ENCODE results near the gene MADCAM1.

Gene MADCAM1

DNA sequence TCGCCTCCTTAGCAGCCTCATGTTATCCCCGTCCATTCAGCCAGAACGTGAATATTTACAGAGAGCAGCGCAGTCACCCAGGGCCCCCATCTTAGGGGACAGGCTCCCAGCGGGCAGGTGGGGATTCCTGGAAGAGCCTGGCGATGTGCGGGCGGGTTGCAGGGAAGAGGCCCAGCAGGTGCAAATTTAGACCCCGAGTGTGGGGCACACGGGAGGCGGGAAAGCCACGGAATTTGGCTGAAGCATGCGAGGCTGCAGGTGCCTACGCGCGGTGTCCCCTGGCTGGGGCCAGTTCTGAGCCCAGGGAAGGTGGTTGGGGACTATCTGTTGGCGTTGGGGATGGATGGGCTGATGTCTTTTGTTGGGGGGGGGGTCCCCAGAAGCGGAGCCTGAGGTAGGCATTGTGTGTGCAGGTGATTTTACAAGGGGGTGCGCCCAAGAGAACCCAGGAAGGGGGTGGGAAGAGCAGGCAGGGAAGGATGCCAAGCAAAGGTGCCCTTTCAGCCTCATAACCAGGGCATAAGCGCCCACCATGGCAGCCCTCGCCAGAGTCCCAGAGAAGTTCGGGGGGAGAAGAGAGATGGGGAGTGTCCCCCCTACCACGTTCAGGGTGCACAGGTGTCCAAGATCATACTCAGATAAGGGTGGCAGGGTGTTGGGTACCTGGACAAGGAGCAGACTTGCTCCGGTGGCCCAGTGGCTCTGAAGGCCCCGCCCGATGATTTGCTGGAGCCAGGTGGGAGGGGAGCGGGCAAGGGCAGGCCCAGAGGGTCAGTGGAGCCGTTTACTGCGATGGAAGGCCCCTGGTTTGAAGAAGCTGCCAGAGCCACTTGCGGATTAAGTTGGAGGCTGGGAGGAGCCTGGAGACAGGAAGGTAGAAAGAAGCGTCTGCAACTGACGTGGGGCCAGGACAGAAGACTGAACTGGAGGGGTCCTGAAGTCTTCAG lies 12.2 kb downstream of the MADCAM1 start:
- no peak for DNase-seq

DNA sequence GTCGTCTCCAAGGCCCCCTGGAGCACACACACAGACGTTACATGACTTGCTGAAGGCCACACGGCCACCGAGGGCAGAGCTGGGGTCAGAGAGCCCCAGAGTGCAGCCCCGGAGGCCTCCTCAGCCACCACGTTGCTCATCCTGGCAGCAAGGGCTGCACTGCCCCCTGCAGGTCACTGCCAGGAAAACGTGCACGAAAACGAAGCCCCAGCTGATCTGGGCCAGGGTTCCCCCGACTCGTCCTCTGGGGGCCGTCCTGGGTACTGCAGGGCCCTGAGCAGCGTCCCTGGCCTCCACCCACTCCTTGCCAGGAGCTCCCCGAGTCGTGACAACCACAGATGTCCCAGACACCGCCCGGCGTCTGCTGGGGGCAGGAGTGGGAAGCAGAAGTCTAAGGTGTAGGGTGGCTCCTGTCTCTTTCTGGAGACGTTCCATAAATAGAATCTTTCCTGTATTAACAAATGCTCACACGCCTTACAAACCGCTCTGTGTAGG lies 14.4 kb downstream of the MADCAM1 start:
- DNase-seq = peak; percentile 93

DNA sequence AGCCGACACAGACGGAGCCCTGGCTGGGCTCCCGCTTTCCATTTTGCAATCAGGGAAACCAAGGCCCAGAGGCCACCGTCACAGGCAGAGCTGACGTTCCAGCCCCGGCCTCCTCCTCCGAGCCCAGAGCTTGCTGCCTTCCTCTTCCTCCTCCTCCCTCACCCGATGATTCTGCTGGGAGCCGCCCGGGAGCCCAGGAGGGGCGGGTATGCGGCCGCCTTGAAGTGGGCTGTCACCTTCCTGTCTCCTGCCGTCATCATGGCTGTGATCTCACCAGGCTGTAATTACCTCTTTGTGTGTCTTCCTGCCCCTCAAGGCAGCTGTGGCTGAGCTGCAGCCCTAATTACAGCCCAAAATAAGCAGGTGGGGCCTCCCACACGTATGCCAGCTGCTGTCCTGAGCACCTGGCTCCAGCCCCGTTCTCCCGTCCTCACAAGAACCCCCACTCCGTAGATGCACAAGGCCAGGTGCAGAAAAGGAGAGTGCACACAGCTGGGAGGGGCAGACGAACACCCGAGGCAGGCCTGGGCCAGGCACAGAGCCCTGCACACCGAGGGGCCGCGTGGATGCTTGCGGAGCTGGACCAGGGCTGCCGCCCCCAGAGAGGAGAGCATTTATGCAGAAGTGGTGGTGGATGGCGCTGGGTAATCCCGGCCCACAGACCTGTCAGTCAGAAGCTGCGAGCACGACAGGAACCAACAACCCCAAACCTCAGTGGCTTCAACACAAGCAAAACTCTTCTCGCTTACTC lies 15.0 kb downstream of the MADCAM1 start:
- DNase-seq = peak; percentile 86

DNA sequence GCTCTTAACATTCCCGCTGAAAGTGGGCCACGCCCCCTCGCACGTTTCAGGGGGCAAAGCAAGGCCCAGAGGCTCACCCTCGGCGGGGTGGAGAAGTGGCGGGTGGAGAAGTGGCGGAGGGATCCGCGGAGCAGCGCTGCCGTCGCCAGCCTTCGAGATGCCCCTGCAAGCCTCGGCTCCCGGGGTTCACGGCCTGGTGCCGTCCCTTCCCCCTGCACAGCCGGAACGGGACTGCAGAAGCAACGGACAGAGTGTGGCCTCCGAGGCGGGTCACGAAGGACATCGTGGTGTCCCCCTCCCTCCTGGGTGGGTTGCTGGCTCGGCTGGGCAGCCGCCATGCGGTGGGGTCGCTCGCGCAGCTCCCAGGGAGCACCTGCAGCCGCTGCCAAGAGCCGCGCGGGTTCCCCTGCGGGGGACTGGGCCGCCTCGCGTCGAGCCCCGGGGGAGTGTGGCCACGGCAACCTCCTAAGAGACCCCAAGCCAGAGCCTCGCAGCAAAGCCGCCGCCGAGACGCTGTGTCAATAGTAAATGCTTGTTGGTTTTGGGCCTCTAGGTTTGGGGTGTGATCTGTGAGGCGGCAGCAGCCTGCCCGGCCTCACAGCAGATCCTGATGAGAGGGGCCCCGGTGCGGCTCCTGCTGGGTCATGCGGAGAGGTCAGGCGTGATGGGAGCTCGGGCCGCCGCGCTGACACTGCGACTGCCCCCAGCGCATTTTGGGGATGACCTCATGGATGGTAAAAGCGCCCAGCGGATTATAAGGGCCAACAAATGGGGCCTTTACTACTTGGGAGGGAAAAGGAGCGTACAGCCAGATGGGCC lies 16.5 kb downstream of the MADCAM1 start:
- no peak for DNase-seq

DNA sequence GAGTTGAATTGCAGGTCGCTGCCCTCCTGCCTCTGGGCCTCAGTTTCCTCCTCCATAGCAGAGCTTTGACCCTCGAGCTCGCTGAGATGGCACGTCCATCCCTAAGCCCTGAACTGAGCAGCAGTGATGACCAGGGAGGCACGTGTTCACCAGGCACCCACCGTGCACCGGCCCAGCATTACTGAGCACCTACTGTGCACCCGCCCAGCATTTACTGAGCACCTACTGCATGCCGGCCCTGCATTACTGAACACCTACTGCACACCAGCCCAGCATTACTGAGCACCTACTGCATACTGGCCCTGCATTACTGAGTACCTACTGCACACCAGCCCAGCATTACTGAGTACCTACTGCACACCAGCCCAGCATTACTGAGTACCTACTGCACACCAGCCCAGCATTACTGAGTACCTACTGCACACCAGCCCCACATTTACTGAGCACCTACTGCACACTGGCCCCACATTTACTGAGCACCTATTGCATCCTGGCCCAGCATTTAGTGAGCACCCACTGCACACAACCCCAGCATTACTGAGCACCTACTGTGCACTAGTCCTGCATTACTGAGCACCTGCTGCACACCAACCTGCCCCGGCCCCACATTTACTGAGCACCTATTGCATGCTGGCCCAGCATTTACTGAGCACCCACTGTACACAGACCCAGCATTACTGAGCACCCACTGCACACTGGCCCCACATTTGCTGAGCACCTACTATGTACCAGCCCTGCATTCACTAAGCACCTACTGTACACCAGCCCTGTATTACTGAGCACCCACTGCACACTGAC lies 17.3 kb downstream of the MADCAM1 start:
- DNase-seq = no peak

DNA sequence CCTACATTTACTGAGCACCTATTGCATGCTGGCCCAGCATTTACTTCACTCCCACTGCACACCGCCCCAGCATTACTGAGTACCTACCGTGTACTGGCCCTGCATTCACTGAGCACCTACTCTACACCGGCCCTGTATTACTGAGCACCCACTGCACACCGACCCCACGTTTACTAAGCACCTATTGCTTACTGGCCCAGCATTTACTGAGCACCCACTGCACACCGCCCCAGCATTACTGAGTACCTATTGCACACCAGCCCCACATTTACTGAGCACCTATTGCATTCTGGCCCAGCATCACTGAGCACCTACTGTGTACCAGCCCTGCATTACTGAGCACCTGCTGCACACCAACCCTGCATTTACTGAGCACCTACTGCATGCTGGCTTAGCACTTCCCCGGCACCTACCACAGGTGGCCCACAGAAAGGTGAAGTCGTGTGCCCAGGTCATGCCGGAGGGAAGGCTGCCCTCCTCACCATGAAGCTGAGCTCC lies 17.9 kb downstream of the MADCAM1 start:
- DNase-seq = no peak

DNA sequence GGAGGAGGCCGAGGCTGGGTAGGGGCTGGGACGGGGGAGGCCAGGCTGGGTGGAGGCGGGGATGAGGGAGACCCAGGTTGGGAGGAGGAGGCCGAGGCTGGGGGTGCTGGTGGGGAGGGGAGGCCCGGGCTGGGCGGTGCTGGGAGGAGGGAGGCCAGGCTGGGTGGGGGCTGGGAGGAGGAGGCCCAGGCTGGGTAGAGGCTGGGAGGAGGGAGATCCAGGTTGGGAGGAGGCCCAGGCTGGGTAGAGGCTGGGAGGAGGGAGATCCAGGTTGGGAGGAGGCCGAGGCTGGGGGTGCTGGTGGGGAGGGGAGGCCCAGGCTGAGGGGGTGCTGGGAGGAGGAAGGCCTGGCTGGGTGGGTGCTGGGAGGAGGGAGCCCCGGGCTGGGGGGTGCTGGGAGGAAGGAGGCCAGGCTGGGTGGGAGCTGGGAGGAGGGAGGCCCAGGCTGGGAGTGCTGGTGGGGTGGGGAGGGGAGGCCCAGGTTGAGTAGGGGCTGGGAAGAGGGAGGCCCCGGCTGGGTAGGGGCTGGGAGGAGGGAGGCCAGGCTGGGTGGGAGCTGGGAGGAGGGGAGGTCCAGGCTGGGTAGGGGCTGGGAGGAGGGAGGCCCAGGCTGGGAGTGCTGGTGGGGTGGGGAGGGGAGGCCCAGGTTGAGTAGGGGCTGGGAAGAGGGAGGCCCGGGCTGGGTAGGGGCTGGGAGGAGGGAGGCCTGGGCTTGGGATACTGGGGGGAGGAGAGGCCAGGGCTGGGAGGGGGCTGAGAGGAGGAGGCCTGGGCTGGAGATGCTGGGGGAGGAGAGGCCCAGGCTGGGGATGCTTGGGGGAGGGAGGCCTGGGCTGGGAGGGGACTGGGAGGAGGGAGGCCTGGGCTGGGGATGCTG lies 21.7 kb downstream of the MADCAM1 start:
- DNase-seq = no peak

DNA sequence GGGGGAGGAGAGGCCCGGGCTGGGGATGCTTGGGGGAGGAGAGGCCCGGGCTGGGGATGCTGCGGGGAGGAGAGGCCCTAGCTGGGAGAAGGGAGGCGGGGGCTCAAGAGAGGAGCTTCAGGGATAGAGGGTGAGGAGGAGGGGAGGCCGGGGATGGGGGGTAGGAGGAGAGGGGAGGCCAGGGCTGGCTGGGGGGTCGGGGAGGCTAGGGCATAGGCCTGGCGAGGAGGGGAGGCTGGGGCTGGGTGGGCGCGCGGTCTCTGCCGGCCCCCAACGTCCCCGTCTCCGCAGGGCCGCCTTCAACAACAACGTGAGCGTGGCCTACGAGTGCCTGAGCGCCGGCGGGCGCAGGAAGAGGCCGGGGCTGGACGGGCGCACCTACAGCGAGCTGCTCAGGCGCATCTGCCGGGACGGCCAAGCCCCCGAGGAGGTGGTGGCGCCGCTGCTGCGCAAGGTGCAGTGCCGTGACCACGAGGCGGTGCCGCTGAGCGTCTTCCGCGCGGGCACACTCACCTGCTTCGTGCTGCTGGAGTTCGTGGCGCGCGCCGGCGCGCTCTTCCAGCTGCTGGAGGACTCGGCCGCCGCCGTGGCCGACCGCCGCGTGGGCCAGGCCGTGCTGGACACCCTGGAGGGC lies 22.4 kb downstream of the MADCAM1 start:
- DNase-seq = peak; percentile 73

DNA sequence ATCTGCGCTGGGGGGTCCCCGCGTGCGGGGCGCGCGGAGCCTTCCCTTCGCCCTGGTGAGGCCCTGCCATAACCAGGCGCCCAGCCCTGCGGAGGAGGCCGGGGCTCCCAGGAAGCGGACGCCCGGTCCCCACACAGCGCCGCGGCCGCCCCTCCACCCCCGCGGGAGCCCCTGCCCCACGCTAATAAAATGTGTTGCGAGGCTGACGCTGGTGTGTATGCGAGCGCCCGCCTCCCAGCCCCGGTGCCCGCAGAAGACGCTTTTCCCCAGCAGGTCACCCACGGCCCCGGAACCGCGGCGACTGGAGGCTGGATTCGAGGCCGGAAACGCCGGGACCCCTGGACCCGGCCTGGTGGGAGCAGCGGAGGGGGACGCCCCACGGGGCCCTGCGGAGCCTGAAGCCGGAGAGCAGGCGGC lies 23.2 kb downstream of the MADCAM1 start:
- DNase-seq = no peak

DNA sequence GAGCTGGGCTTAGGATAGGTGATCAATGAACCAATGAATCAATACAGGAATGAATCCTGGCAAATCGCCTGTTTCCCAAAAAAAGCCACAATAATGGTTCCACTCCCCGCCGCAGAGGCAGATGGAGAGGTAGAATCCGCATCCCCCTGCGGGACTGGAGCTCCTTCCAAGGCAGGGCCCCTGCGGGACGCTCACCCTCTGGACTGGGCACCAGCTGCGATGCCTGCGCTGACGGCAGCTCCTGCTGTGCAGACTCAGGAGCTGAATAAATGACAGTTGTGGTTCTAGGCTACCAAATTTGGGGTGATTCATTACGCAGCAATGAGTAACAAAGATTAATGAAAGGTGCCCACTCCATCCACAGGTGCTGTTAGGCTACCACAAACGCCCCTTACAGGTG lies 26.4 kb downstream of the MADCAM1 start:
- no peak for DNase-seq

DNA sequence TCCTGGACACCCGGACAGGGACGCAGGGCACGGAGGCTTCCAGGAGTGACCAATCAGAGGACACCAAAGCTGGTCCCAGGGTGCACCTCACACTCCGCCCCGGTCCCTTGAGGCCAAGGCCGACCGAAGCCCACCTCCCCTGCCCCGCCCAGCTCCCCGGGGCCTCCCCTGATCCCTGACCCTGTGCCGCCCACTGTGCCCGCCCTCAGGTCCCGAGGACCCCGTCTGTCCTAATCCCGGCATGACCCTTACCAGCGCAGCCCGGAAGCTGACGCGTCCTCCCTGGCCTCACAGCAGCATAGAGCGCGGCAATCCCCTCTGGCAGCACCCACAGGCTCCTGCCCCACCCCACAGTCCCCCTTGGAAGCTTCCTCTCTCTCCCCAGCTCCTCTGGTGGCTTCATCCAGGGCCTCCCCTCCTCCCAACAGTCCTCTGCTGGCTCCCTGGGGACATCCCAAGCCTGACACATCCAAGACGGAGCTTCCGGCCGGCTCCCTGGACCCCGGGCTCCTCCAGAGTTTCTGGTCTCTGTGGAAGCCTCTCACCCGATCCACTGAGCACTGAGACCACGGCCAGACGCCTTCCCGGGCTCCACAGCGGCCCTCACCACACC lies 27.9 kb downstream of the MADCAM1 start:
- no peak for DNase-seq

DNA sequence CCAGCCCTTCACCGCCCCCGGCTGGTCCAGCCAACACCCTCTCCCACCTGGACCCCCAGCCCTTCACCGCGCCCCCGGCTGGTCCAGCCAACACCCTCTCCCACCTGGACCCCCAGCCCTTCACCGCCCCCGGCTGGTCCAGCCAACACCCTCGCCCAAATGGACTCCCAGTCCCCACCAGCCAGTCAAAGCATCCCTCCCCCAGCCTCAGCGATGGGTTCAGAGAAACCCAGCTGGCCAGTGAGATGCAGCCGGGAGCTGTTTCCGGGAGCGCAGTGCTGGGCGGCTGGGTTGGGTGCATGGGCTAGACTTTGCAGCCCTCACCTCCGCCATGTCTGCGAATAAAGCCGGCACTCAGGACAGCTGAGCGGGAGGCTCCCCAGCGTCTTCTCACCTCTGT lies 28.7 kb downstream of the MADCAM1 start:
- DNase-seq = no peak

DNA sequence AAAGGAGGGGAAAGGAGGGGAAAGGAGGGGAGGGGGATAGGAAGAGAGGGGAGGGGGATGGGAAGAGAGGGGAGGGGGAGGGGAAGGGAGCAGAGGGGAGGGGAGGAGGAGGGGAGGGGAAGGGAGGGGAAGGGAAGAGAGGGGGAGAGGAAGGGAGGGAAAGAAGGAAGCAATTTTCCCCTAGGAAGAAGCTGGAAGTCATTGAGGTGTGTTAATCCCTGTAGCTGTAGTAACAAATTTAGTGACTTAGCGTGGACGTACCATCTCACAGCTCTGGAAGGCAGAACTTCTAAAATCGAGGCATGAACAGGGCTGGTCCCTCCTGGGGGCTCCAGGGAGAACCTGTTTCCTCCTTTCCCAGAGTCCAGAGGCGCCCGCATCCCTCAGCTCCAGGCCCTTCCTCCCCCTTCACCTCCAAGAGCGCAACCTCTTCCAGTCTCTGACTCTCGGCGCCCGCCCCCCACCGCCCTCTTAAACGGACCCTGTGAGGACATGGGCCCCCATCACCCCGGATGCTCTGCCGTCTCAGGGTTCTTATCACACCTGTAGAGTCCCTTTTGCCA lies 29.7 kb downstream of the MADCAM1 start:
- DNase-seq = no peak

DNA sequence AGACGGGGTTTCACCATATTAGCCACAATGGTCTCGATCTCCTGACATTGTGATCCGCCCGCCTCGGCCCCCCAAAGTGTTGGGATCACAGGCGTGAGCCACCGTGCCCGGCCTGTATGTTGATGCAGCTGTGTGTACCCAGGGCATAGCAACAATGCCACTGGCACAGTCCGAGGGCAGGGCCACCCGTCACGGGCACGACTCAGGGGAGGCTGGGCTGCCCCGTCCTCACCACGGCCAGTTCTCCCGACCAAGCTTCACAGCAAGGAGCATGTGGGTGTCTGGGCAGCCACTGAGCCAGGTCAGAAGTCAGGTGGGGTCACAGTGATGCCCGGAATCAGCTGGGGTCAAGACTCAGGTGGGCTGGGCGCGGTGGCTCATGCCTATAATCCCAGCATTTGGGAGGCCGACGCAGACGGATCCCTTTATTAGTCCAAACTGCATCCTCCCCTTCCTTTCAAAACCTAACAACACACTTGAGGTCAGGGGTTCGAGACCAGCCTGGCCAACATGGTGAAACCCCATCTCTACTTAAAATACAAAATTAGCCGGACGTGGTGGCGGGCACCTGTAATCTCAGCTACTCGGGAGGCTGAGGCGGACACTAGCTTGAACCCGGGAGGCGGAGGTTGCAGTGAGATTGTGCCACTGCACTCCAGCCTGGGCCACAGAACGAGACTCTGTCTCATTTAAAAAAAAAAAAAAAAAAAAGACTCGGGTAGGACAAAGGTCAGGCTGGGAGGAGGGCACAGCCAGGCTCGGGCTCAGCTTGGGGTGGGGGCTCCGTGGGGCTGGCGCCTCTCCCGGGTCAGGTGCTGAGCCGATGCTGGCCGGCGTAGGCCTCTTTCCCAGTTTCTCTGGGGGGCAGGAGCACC lies 34.1 kb downstream of the MADCAM1 start:
- DNase-seq = no peak

DNA sequence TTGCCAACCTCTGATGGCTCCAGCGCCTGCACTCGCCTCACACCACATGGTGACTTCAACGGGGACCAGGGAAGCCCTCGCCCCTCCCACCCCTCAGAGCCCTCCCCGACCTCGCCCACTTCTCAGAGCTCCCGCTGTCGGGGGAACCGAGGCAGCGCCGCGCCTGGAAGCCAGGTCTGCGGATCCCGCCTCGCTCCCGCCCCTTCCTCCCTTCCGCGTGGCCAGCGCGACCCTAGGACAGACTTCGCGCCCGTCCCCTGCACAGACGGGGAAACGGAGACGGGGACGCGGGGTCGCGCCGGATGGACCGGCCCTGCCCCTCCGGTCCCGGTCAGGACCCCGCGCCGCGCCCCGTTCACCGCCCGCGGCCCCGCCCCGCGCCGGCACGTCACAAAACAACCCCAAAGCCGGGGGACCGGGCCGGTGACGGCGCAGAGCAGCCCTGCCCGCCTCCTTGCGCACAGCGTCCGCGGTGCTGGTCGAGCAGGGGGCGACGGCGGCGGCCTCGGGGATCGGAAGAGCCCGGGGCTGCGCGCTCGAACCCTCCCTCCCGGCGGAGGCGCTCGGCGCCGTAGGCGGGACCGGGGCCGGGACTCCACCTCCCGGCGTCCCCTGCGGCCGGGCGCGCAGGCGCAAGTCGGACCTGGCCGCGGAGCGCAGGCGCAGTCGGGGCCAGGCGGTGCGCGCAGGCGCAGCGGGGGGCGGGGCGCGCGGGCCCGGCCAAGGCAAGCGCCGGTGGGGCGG lies 34.9 kb downstream of the MADCAM1 start:
- peak; percentile 85 for DNase-seq

DNA sequence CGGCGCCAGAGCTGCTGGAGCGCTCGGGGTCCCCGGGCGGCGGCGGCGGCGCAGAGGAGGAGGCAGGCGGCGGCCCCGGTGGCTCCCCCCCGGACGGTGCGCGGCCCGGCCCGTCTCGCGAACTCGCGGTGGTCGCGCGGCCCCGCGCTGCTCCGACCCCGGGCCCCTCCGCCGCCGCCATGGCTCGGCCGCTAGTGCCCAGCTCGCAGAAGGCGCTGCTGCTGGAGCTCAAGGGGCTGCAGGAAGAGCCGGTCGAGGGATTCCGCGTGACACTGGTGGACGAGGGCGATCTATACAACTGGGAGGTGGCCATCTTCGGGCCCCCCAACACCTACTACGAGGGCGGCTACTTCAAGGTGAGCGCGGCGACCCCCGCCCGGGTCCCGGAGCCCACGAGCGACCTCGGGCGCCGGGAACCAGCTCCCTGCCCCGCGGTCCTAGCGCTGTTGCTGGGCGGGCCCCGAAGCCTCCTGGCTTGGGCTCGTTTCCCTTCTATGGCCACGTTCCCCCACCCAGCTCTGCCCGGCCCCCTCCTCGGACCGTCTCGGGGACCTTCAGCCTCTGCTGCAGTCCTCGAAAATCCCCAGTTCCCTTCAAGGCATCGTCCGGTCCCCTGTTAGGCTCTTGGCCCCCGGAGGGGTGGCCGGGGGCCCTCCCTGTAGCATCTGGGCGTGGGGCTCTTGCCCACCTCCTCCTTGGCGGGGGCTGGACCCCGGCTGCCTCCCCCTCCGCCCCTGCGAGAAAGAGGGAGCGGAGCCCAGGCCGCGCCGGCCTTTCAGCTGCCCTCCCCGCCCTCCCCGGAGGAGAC lies 35.7 kb downstream of the MADCAM1 start, which contains the start of gene CDC34:
Gene CDC34, plus strand, starts transcription at position 8 of the 808 bp plus-strand sequence. Its CDS starts 172 bp downstream, at position 180.
- no peak for DNase-seq
